SK-N-SH treated with all-trans-retinoic acid at 6 μM for 48 hours (cell line): ENCODE measurements around the gene SEMA7A.

Experiments used
- ATAC-seq: fragments of 200-7000 bp; cut with Tn5 transposase; 3 replicates; pipeline ENCODE4 v1.9.1; 2020; ENCODE audit warnings: mild to moderate bottlenecking, moderate library complexity
- ARNTL ChIP-seq: fragments of 450-650 bp; formaldehyde crosslinking; IDR thresholded peaks from 2 replicates; pipeline ENCODE4 v1.5.0; 2020; ENCODE audit warnings: low read depth, mild to moderate bottlenecking, moderate library complexity, borderline replicate concordance
- BACH2 ChIP-seq: fragments of 250-450 bp; sonication (Bioruptor Pico); IDR thresholded peaks from 2 replicates; pipeline ENCODE4 v1.9.0; 2021; ENCODE audit warnings: mild to moderate bottlenecking, borderline replicate concordance
- CSDC2 ChIP-seq: fragments of 250-450 bp; sonication (Bioruptor Pico); IDR thresholded peaks from 2 replicates; pipeline ENCODE4 v1.5.0; 2020; ENCODE audit warnings: mild to moderate bottlenecking, moderate library complexity
- ESRRG ChIP-seq: fragments of 250-450 bp; sonication (Bioruptor Pico); IDR thresholded peaks from 2 replicates; pipeline ENCODE4 v1.6.1; 2021; ENCODE audit warnings: mild to moderate bottlenecking
- GLIS3 ChIP-seq: fragments of 250-450 bp; sonication (Bioruptor Pico); IDR thresholded peaks from 2 replicates; pipeline ENCODE4 v1.5.0; 2020; ENCODE audit warnings: mild to moderate bottlenecking, moderate library complexity
- ISL1 ChIP-seq: fragments of 250-450 bp; sonication (Bioruptor Pico); IDR thresholded peaks from 2 replicates; pipeline ENCODE4 v2.1.2; 2022; ENCODE audit warnings: mild to moderate bottlenecking, moderate library complexity
- OSR1 ChIP-seq: fragments of 250-450 bp; sonication (Bioruptor Pico); IDR thresholded peaks from 2 replicates; pipeline ENCODE4 v1.8.0; 2022; ENCODE audit warnings: moderate library complexity, mild to moderate bottlenecking, inconsistent platforms
- PATZ1 ChIP-seq: fragments of 250-450 bp; sonication (Bioruptor Pico); IDR thresholded peaks from 2 replicates; pipeline ENCODE4 v1.8.0; 2020; ENCODE audit warnings: mild to moderate bottlenecking, moderate library complexity, borderline replicate concordance
- POU6F1 ChIP-seq: fragments of 250-450 bp; sonication (Bioruptor Pico); IDR thresholded peaks from 2 replicates; pipeline ENCODE4 v1.8.0; 2021; ENCODE audit warnings: low read depth, mild to moderate bottlenecking, moderate library complexity, borderline replicate concordance
- PPARA ChIP-seq: fragments of 250-450 bp; sonication (Bioruptor Pico); IDR thresholded peaks from 2 replicates; pipeline ENCODE4 v1.5.0; 2020; ENCODE audit warnings: mild to moderate bottlenecking, borderline replicate concordance
- RARB ChIP-seq: fragments of 250-450 bp; sonication (Bioruptor Pico); IDR thresholded peaks from 2 replicates; pipeline ENCODE4 v1.8.0; 2021; ENCODE audit warnings: mild to moderate bottlenecking, moderate library complexity
- SNAI2 ChIP-seq: fragments of 250-450 bp; sonication (Bioruptor Pico); IDR thresholded peaks from 2 replicates; pipeline ENCODE4 v1.5.0; 2020; ENCODE audit warnings: mild to moderate bottlenecking, moderate library complexity
- TCF4 ChIP-seq: fragments of 250-450 bp; sonication (Bioruptor Pico); IDR thresholded peaks from 2 replicates; pipeline ENCODE4 v1.8.0; 2021; ENCODE audit warnings: mild to moderate bottlenecking, moderate library complexity, borderline replicate concordance
- TOX ChIP-seq: fragments of 250-450 bp; sonication (Bioruptor Pico); IDR thresholded peaks from 2 replicates; pipeline ENCODE4 v1.8.0; 2021; ENCODE audit warnings: mild to moderate bottlenecking, moderate library complexity, borderline replicate concordance
- TSHZ2 ChIP-seq: fragments of 250-450 bp; sonication (Bioruptor Pico); IDR thresholded peaks from 2 replicates; pipeline ENCODE4 v1.5.0; 2020; ENCODE audit warnings: mild to moderate bottlenecking, moderate library complexity
- ZC3H10 ChIP-seq: fragments of 250-450 bp; sonication (Bioruptor Pico); IDR thresholded peaks from 2 replicates; pipeline ENCODE4 v1.5.1; 2021; ENCODE audit warnings: mild to moderate bottlenecking, moderate library complexity
- ZFP3 ChIP-seq: fragments of 250-450 bp; sonication (Bioruptor Pico); IDR thresholded peaks from 2 replicates; pipeline ENCODE4 v1.5.0; 2020; ENCODE audit warnings: mild to moderate bottlenecking, moderate library complexity
- ZFP30 ChIP-seq: fragments of 450-650 bp; formaldehyde crosslinking; IDR thresholded peaks from 2 replicates; pipeline ENCODE4 v1.5.0; 2022; ENCODE audit warnings: mild to moderate bottlenecking, moderate library complexity
- ZNF565 ChIP-seq: fragments of 450-650 bp; formaldehyde crosslinking; conservative IDR thresholded peaks from 2 replicates; pipeline ENCODE4 v1.5.0; 2020; ENCODE audit warnings: low read depth, mild to moderate bottlenecking, moderate library complexity
- ZNF8 ChIP-seq: fragments of 450-650 bp; formaldehyde crosslinking; IDR thresholded peaks from 2 replicates; pipeline ENCODE4 v1.5.0; 2020; ENCODE audit warnings: mild to moderate bottlenecking, moderate library complexity

The SEMA7A gene

DNA sequence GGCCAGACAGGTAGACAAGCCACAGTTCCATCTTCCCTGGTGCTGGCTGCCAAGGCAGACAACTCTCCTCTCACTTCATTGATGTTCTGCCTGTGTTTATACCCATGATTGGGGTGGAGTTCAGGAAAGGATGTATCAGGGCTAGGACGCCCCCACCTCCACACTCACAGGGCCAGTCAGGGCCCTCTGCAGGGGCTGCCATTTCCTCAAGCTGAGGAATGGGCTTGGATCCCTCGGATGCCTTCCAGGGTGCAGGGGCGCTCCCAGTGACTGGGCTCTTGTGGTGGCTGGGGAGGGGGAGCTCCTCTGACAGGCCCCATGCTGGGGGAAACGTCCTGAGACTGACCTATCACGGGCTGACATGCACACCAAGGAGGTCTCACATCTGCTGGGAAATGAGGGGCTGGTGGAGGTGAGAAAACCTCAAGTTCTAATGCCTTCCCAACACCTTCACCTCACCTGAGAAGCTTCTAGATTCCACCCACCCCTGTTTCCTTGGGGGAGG lies 31.4 kb downstream of the SEMA7A start (continued):
- no peak for TF ChIP-seq TOX (CRISPR knock-in tag)
- TF ChIP-seq PATZ1 (CRISPR knock-in tag): no peak
- TF ChIP-seq ESRRG (CRISPR knock-in tag): no peak
- no peak for TF ChIP-seq ISL1
- no peak for TF ChIP-seq TCF4
- TF ChIP-seq SNAI2 (CRISPR knock-in tag): no peak
- no peak for TF ChIP-seq PPARA
- no peak for TF ChIP-seq POU6F1 (CRISPR knock-in tag)
- no peak for TF ChIP-seq ZC3H10

DNA sequence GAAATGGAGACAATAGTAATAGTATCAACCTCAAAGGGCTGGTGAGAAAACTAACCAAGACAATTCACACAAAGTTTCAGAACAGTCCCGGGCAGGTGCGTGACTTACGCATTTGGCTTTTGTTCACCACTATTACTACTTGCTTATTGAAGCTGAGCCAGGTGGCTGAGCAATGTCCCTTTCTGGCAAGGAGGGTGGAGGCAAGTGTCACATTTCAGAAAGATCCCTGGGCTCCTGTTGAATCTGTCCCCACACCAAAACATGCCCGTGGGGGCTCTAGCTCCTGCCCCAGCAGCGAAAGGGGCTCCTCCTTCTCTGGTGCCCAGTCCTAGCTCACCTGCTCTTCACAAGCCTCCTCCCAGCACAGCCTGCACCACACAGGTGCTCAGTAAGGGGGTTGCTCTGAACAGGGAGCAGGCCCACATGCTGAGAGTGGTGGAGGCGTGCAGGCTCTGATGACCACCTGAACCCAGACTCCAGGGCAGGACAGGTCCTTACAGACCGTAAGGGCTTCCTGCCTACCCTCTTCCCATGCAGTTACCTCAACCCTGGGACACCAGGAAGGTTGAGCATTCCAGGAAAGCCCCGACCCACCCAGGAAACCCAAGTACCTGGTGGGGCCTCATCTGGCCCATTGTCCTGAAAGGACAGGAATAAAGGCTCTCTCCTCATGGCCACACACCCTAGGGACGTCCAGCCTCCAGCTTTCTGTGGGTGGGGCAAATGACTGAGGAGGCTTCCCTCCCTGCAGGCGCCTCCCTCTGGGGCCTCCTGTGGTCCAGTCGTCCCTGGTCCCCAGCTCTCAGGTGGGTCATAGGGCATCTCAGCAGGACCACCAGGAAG lies 32.6 kb downstream of the SEMA7A start:
- ATAC-seq: no peak

GRCh38 chr15:74400313-74400860 lies 33.4 kb downstream of the SEMA7A start:
- ATAC-seq: no peak
- TF ChIP-seq TSHZ2 (CRISPR knock-in tag): no peak
- no peak for TF ChIP-seq CSDC2 (CRISPR knock-in tag)
- TF ChIP-seq BACH2 (CRISPR knock-in tag): no peak
- TF ChIP-seq ISL1: no peak
- TF ChIP-seq ZFP3: no peak
- no peak for TF ChIP-seq PPARA
- no peak for TF ChIP-seq ESRRG (CRISPR knock-in tag)
- no peak for TF ChIP-seq TOX (CRISPR knock-in tag)
- no peak for TF ChIP-seq ZNF8 (CRISPR knock-in tag)
- TF ChIP-seq GLIS3 (CRISPR knock-in tag): no peak
- no peak for TF ChIP-seq OSR1
- TF ChIP-seq POU6F1 (CRISPR knock-in tag): no peak

More for the DNA sequence above, 32.6 kb downstream of the SEMA7A start:
- no peak for TF ChIP-seq RARB
- TF ChIP-seq, all 23 proteins: peak for 0

GRCh38 chr15:74399511-74400312 lies 34.0 kb downstream of the SEMA7A start:
- no peak for ATAC-seq
- no peak for TF ChIP-seq TSHZ2 (CRISPR knock-in tag)
- no peak for TF ChIP-seq ARNTL (CRISPR knock-in tag)
- TF ChIP-seq ZNF565: no peak
- no peak for TF ChIP-seq PPARA
- no peak for TF ChIP-seq BACH2 (CRISPR knock-in tag)
- no peak for TF ChIP-seq ZFP30 (CRISPR knock-in tag)
- no peak for TF ChIP-seq PATZ1 (CRISPR knock-in tag)
- TF ChIP-seq TOX (CRISPR knock-in tag): no peak
- TF ChIP-seq TCF4: no peak
- no peak for TF ChIP-seq ZFP3
- TF ChIP-seq CSDC2 (CRISPR knock-in tag): no peak
